ENCODE results near the gene TRAPPC4. TPM values are rescaled to one million over a fixed set of nuclear protein-coding genes. Genes with fewer than 3 reads are reported as not detected.

Gene TRAPPC4
- total RNA-seq, 3 donors from 2014 or later, result 52.6 to 63.7 (median 60.0) TPM

- Histone ChIP-seq H3K27me3 (no peaks in the 10 kb centered on the region), H3K36me3 (no peaks in the 10 kb centered on the region), H3K4me3 (no peak overlapping the region), H3K4me1 (peaks cover 4 to 6% of the 10 kb centered on the region in 2 donors), H3K9me3 (no peaks in the 10 kb centered on the region), H3K27ac (no peak overlapping the region)
- DNase-seq (ENCODE audit: low spot score in 2 of 2), result no peak
- intact Hi-C loops (cut with DNase I; ENCODE audit: low total_unique reads), result no loop called here
- TF ChIP-seq POLR2AphosphoS5 (IDR thresholded peaks at IDR 0.05) (no peak), CTCF (IDR thresholded peaks at IDR 0.05) (no peak), POLR2A (IDR thresholded peaks at IDR 0.05) (no peak)
These were observed 17.7 kb upstream of the TRAPPC4 start for GRCh38 chr11:119000906-119001305.

GRCh38 chr11:119006656-119007055 lies 11.9 kb upstream of the TRAPPC4 start:
- H3K9me3 ChIP-seq, result no peaks in the 10 kb centered on the region
- H3K4me1 ChIP-seq, result no peaks in the 10 kb centered on the region
- TF ChIP-seq CTCF (IDR thresholded peaks at IDR 0.05) (no peak), POLR2AphosphoS5 (IDR thresholded peaks at IDR 0.05) (no peak), POLR2A (IDR thresholded peaks at IDR 0.05) (no peak)
- no peak overlapping the region for H3K27ac ChIP-seq
- DNase-seq (ENCODE audit: low spot score in 2 of 2), result no peak
- H3K27me3 ChIP-seq, result no peaks in the 10 kb centered on the region
- intact Hi-C loops (cut with DNase I; ENCODE audit: low total_unique reads), result no loop called here
- no peaks in the 10 kb centered on the region for H3K36me3 ChIP-seq
- no peak overlapping the region for H3K4me3 ChIP-seq

- intact Hi-C loops (cut with DNase I; ENCODE audit: low total_unique reads), result no loop called here
- H3K4me1 ChIP-seq, result no peaks in the 10 kb centered on the region
- no peaks in the 10 kb centered on the region for H3K27me3 ChIP-seq
- H3K27ac ChIP-seq, result no peak overlapping the region
- DNase-seq (ENCODE audit: low spot score in 2 of 2), result no peak
- TF ChIP-seq POLR2A (IDR thresholded peaks at IDR 0.05), result no peak
- no peak for TF ChIP-seq CTCF (IDR thresholded peaks at IDR 0.05)
- no peak for TF ChIP-seq POLR2AphosphoS5 (IDR thresholded peaks at IDR 0.05)
- peaks cover 3% of the 10 kb centered on the region for H3K36me3 ChIP-seq
- H3K4me3 ChIP-seq, result no peak overlapping the region
- no peaks in the 10 kb centered on the region for H3K9me3 ChIP-seq
These were observed 7.0 kb upstream of the TRAPPC4 start for GRCh38 chr11:119011476-119012053.

GRCh38 chr11:119012629-119013170 lies 5.9 kb upstream of the TRAPPC4 start:
- TF ChIP-seq POLR2A (IDR thresholded peaks at IDR 0.05), result no peak
- TF ChIP-seq POLR2AphosphoS5 (IDR thresholded peaks at IDR 0.05), result no peak
- TF ChIP-seq CTCF (IDR thresholded peaks at IDR 0.05), result no peak
- Histone ChIP-seq H3K36me3 (peaks cover 3% of the 10 kb centered on the region), H3K9me3 (no peaks in the 10 kb centered on the region), H3K4me1 (no peaks in the 10 kb centered on the region), H3K27ac (no peak overlapping the region), H3K27me3 (no peaks in the 10 kb centered on the region), H3K4me3 (no peak overlapping the region)
- intact Hi-C loops (cut with DNase I; ENCODE audit: low total_unique reads), result no loop called here
- no peak for DNase-seq (ENCODE audit: low spot score in 2 of 2)

GRCh38 chr11:119014209-119014924 lies 4.2 kb upstream of the TRAPPC4 start:
- intact Hi-C loops (cut with DNase I; ENCODE audit: low total_unique reads), result no loop called here
- H3K4me1 ChIP-seq, result no peaks in the 10 kb centered on the region
- H3K27ac ChIP-seq, result no peak overlapping the region
- no peak for DNase-seq (ENCODE audit: low spot score in 2 of 2)
- H3K36me3 ChIP-seq, result peaks cover 3% of the 10 kb centered on the region
- no peaks in the 10 kb centered on the region for H3K9me3 ChIP-seq
- no peak overlapping the region for H3K4me3 ChIP-seq
- no peaks in the 10 kb centered on the region for H3K27me3 ChIP-seq
- TF ChIP-seq CTCF (IDR thresholded peaks at IDR 0.05) (no peak), POLR2A (IDR thresholded peaks at IDR 0.05) (no peak), POLR2AphosphoS5 (IDR thresholded peaks at IDR 0.05) (no peak)
